Right lobe of liver (tissue), 4 donors: ENCODE data around the gene YAP1.

Experiments
- POLR2A ChIP-seq: fragments of 450-650 bp; IDR thresholded peaks from one replicate; pipeline ENCODE4 v1.6.1; 2017; ENCODE audit warnings: antibody characterized with exemption, mild to moderate bottlenecking
- TF ChIP-seq, protein P1 (sequence below), 4 donors: fragments of 200-600 bp in 3 of 4; fragments of 450-650 bp in 1 of 4; IDR thresholded peaks; one replicate each; pipeline versions ENCODE4 v1.5.1 to v1.8.0; 2016 to 2022; ENCODE audit warnings: antibody characterized with exemption in 4 of 4, mild to moderate bottlenecking in 2 of 4
- donor health status: DM: no; HTN: no; CAD: no.
- donor health status: DM: no; HTN: no; CAD: no.
- donor health status: DM: no; HTN: yes; CAD: no.

DNA sequence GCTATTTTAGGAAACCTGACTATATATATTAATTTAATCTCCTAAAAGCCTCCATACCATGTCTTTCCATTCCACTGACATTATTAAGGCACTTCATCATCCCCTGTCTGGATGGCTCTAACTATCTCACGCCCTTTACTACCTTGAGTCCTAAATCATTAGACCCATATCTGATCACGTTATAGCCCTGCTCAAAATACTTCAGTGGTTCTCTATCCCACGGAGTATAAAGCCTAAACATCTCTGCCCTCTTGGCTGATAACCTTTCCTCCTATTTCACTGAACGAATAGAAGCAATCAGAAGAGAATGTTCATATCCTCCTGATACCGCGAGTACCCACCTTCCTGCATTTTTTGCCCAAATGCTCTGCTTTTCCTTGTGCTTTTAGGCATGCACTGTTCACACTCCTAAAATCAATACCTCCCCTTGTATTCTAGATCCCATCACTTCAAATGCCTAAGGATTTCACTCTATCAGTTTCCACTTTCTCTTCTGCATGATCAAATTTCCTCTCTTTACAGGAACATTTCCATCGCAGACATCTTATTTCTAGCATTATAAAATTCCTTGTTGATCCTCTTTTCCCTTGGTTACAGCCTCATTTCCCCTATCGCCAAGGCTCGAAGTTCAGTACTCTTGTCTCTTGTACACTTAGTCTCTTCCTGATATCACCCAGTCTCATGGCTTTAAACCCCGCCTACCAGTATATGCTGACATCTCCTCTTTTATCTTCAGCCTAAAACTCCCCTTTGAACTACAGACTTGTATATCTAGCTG lies 162.0 kb downstream of the YAP1 start:
- no peak for TF ChIP-seq POLR2A
- TF ChIP-seq, protein P1, sequence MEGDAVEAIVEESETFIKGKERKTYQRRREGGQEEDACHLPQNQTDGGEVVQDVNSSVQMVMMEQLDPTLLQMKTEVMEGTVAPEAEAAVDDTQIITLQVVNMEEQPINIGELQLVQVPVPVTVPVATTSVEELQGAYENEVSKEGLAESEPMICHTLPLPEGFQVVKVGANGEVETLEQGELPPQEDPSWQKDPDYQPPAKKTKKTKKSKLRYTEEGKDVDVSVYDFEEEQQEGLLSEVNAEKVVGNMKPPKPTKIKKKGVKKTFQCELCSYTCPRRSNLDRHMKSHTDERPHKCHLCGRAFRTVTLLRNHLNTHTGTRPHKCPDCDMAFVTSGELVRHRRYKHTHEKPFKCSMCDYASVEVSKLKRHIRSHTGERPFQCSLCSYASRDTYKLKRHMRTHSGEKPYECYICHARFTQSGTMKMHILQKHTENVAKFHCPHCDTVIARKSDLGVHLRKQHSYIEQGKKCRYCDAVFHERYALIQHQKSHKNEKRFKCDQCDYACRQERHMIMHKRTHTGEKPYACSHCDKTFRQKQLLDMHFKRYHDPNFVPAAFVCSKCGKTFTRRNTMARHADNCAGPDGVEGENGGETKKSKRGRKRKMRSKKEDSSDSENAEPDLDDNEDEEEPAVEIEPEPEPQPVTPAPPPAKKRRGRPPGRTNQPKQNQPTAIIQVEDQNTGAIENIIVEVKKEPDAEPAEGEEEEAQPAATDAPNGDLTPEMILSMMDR (IDR thresholded peaks at IDR 0.05), result no peak
